H1 (cell line): ENCODE data around the gene LYL1. TPM values are rescaled to one million over a fixed set of nuclear protein-coding genes. Genes with fewer than 3 reads are reported as not detected.

Source experiments
- CTCF ChIA-PET: fragments of 300-600 bp; sonication (Branson Sonifier 250); formaldehyde crosslinking; loops from one replicate; lab custom pipeline; 2021; ENCODE audit not compliant: partially characterized antibody; lab: Charles Lee
- POLR2A ChIA-PET: fragments of 300-600 bp; sonication (Branson Sonifier 250); formaldehyde crosslinking; loops from one replicate; lab custom pipeline; 2021; ENCODE audit warnings: inconsistent platforms; ENCODE audit not compliant: partially characterized antibody; lab: Charles Lee
- DNase-seq, 2 experiments: peaks; one replicate each; pipeline versions ENCODE4 v3.0.0 to v3.0.0-alpha.2; 2010 to 2022; ENCODE audit warnings: low spot score in 2 of 2, low read depth in 1 of 2, mixed read lengths in 1 of 2
- FAIRE-seq: peaks from 2 replicates; lab custom pipeline; 2011; peaks lifted over from hg19 to GRCh38; lab: Jason Lieb, UNC
- H2AFZ ChIP-seq: 2 replicates; pipeline ENCODE4 v1.8.1; 2012; ENCODE audit warnings: low read length, inconsistent platforms
- H2AK5ac ChIP-seq: 2 replicates; pipeline ENCODE4 v1.6.1; 2013; ENCODE audit warnings: low read depth, low read length
- H2BK120ac ChIP-seq: replicated peaks from 2 replicates; pipeline ENCODE3; 2013; ENCODE audit warnings: low read depth, low read length, inconsistent platforms
- H2BK12ac ChIP-seq: 2 replicates; pipeline ENCODE4 v1.6.1; 2013; ENCODE audit warnings: low read depth, low read length
- H2BK15ac ChIP-seq: 2 replicates; pipeline ENCODE4 v1.6.1; 2013; ENCODE audit warnings: low read length
- H2BK20ac ChIP-seq: 2 replicates; pipeline ENCODE4 v1.6.1; 2013; ENCODE audit warnings: low read length
- H2BK5ac ChIP-seq: 2 replicates; pipeline ENCODE4 v1.6.1; 2013; ENCODE audit warnings: low read depth, low read length
- H3K14ac ChIP-seq: 2 replicates; pipeline ENCODE4 v1.6.1; 2013; ENCODE audit warnings: inconsistent platforms; ENCODE audit not compliant: insufficient read length
- H3K18ac ChIP-seq: 2 replicates; pipeline ENCODE4 v1.6.1; 2013; ENCODE audit warnings: low read length; ENCODE audit errors: extremely low read depth
- H3K23ac ChIP-seq: 2 replicates; pipeline ENCODE4 v1.6.1; 2013; ENCODE audit warnings: inconsistent platforms; ENCODE audit not compliant: insufficient read length
- H3K23me2 ChIP-seq: 2 replicates; pipeline ENCODE4 v1.6.1; 2013; ENCODE audit warnings: low read depth, low read length
- H3K27ac ChIP-seq: 2 replicates; pipeline ENCODE4 v1.6.1; 2011; ENCODE audit warnings: low read depth, low read length, inconsistent platforms
- H3K27me3 ChIP-seq, 4 experiments: replicated peaks in 1 of 4; 1 replicate in 1 of 4; 2 replicates in 3 of 4; pipeline versions ENCODE4 v1.6.1 to v1.8.1; 2011 to 2013; ENCODE audit warnings: low read length in 3 of 4, mild to moderate bottlenecking in 3 of 4, inconsistent platforms in 2 of 4, mixed read lengths in 2 of 4, moderate library complexity in 1 of 4; ENCODE audit not compliant: control insufficient read depth in 3 of 4, insufficient read depth in 3 of 4; ENCODE audit errors: extremely low read depth in 1 of 4
- H3K36me3 ChIP-seq, 4 experiments: 2 replicates each; pipeline versions ENCODE4 v1.6.1 to v1.8.1; 2011 to 2013; ENCODE audit warnings: mild to moderate bottlenecking in 4 of 4, low read length in 3 of 4, moderate library complexity in 2 of 4, control low read depth in 1 of 4, inconsistent platforms in 1 of 4; ENCODE audit not compliant: insufficient read depth in 4 of 4, control insufficient read depth in 2 of 4
- H3K4ac ChIP-seq: replicated peaks from 2 replicates; pipeline ENCODE3; 2013; ENCODE audit warnings: low read length, low read depth, mixed read lengths, inconsistent platforms; ENCODE audit not compliant: insufficient read length
- H3K4me1 ChIP-seq, 4 experiments: replicated peaks in 1 of 4; 1 replicate in 1 of 4; 2 replicates in 3 of 4; pipeline versions ENCODE4 v1.6.1 to v1.8.1; 2011 to 2013; ENCODE audit warnings: low read length in 3 of 4, inconsistent platforms in 2 of 4, mixed read lengths in 1 of 4; ENCODE audit not compliant: insufficient read depth in 4 of 4, control insufficient read depth in 3 of 4
- H3K4me2 ChIP-seq, 2 experiments: 2 replicates each; pipeline versions ENCODE4 v1.6.1 to v1.8.1; 2011 to 2013; ENCODE audit warnings: low read depth in 2 of 2, low read length in 2 of 2, control low read depth in 1 of 2, inconsistent platforms in 1 of 2, mild to moderate bottlenecking in 1 of 2; ENCODE audit not compliant: insufficient read depth in 1 of 2
- H3K4me3 ChIP-seq, 4 experiments: fragments of 200-600, 300-600 bp in 1 of 4; sonication (generic), shearing (Covaris generic), sonication (Bioruptor Twin) in 1 of 4; 2 replicates each; pipeline versions ENCODE4 v1.5.1 to v1.8.1; 2011 to 2016; ENCODE audit warnings: low read length in 4 of 4, low read depth in 3 of 4, control low read depth in 2 of 4, inconsistent platforms in 2 of 4, mild to moderate bottlenecking in 2 of 4, mixed read lengths in 1 of 4, moderate library complexity in 1 of 4; ENCODE audit not compliant: insufficient read depth in 2 of 4; ENCODE audit errors: extremely low read depth in 1 of 4
- H3K56ac ChIP-seq: replicated peaks from 2 replicates; pipeline ENCODE3; 2013; ENCODE audit warnings: low read depth, mild to moderate bottlenecking, mixed read lengths, low read length, inconsistent platforms; ENCODE audit not compliant: insufficient read length
- H3K79me1 ChIP-seq: 2 replicates; pipeline ENCODE4 v1.6.1; 2013; ENCODE audit warnings: low read depth, low read length, control low read depth
- H3K79me2 ChIP-seq, 2 experiments: 2 replicates each; pipeline versions ENCODE4 v1.6.1 to v1.8.1; 2012 to 2013; ENCODE audit warnings: low read length in 2 of 2, mild to moderate bottlenecking in 2 of 2, inconsistent platforms in 1 of 2; ENCODE audit not compliant: insufficient read depth in 2 of 2, control insufficient read depth in 1 of 2
- H3K9ac ChIP-seq, 4 experiments: replicated peaks in 1 of 4; 1 replicate in 1 of 4; 2 replicates in 3 of 4; pipeline versions ENCODE4 v1.6.1 to v1.8.1; 2011 to 2013; ENCODE audit warnings: low read depth in 3 of 4, low read length in 3 of 4, control low read depth in 2 of 4, mild to moderate bottlenecking in 2 of 4, moderate library complexity in 2 of 4, inconsistent platforms in 1 of 4; ENCODE audit errors: extremely low read depth in 1 of 4
- H3K9me3 ChIP-seq, 2 experiments: 2 replicates each; pipeline versions ENCODE4 v1.6.1 to v1.8.1; 2012 to 2013; ENCODE audit warnings: mild to moderate bottlenecking in 2 of 2, moderate library complexity in 2 of 2, control low read depth in 1 of 2, inconsistent platforms in 1 of 2, low read depth in 1 of 2, low read length in 1 of 2, mixed read lengths in 1 of 2; ENCODE audit not compliant: insufficient read depth in 2 of 2
- H4K20me1 ChIP-seq, 2 experiments: replicated peaks in 1 of 2; 2 replicates each; pipeline versions ENCODE3 to v1.8.1; 2011 to 2013; ENCODE audit warnings: inconsistent platforms in 2 of 2, low read length in 2 of 2, mild to moderate bottlenecking in 1 of 2; ENCODE audit not compliant: insufficient read depth in 2 of 2, control insufficient read depth in 1 of 2
- H4K5ac ChIP-seq: 2 replicates; pipeline ENCODE4 v1.6.1; 2013; ENCODE audit warnings: low read length, low read depth, mixed read lengths, inconsistent platforms; ENCODE audit not compliant: insufficient read length
- H4K8ac ChIP-seq: 2 replicates; pipeline ENCODE4 v1.8.0; 2013; ENCODE audit warnings: mild to moderate bottlenecking, moderate library complexity, low read length, inconsistent platforms; ENCODE audit not compliant: insufficient read depth; ENCODE audit errors: extremely low read depth
- H4K91ac ChIP-seq: replicated peaks from 2 replicates; pipeline ENCODE3; 2013; ENCODE audit warnings: low read length, mixed read lengths, inconsistent platforms; ENCODE audit not compliant: insufficient read length
- CHD2 ChIP-seq: IDR thresholded peaks from 2 replicates; pipeline ENCODE4 v1.6.1; 2012; ENCODE audit warnings: low read length, improper control_type of control experiment
- KDM1A ChIP-seq: fragments of 200-600, 300-600 bp; sonication (generic); IDR thresholded peaks from 2 replicates; pipeline ENCODE4 v1.7.1; 2016; ENCODE audit warnings: mild to moderate bottlenecking, low read length, borderline replicate concordance
- KDM4A ChIP-seq: IDR thresholded peaks from one replicate; pipeline ENCODE4 v1.7.1; 2012; ENCODE audit warnings: low read depth, mild to moderate bottlenecking, moderate library complexity, low read length, inconsistent platforms; ENCODE audit not compliant: severe bottlenecking
- POLR2A ChIP-seq, 2 experiments: IDR thresholded peaks; 1 replicate in 1 of 2; 2 replicates in 1 of 2; pipeline ENCODE4 v1.6.1; 2011; ENCODE audit warnings: low read depth in 2 of 2, low read length in 2 of 2, mild to moderate bottlenecking in 2 of 2; ENCODE audit errors: control extremely low read depth in 1 of 2
- SUZ12 ChIP-seq: fragments of 200-600 bp; sonication (generic); IDR thresholded peaks from 2 replicates; pipeline ENCODE4 v1.6.1; 2012; ENCODE audit warnings: mild to moderate bottlenecking, inconsistent platforms, low read length, moderate library complexity, mixed read lengths
- TAF1 ChIP-seq: IDR thresholded peaks from 2 replicates; pipeline ENCODE4 v1.6.1; 2011; ENCODE audit warnings: mild to moderate bottlenecking, low read depth, low read length
- WGBS, 2 experiments: shearing (Covaris generic) in 1 of 2; methylation state at CpG; one replicate each; pipeline versions ENCODE4 v1.1.6 to v1.1.7; 2013 to 2015; ENCODE audit warnings: low lambda C conversion rate in 2 of 2, mixed read lengths in 2 of 2, inconsistent platforms in 1 of 2, low coverage in 1 of 2, missing lambda C conversion rate in 1 of 2; ENCODE audit not compliant: insufficient replicate concordance in 2 of 2, insufficient coverage in 1 of 2, insufficient read length in 1 of 2; ENCODE audit errors: extremely low coverage in 1 of 2, missing lambda C conversion rate in 1 of 2; 5-methylcytosine and 5-hydroxymethylcytosine counted together
- polyA plus RNA-seq, 7 experiments: library from polyadenylated mRNA; depleted of rRNA in 3 of 7; stranded (reverse) in 5 of 7; unstranded in 2 of 7; fragments of >200 nt in 5 of 7; fragments of 200-250 nt in 2 of 7; gene quantifications; 1 replicate in 5 of 7; 2 replicates in 1 of 7; 4 replicates in 1 of 7; pipeline versions ENCODE4 v1.2.1 to v1.2.3, GENCODE V29; 2011 to 2013; ENCODE audit warnings: missing spikeins in 2 of 7, mixed read lengths in 2 of 7
- total RNA-seq: library from RNA; stranded (reverse); fragmentation: NEBNext Ultra II Directional; extraction: Animal tissue kit (Norgen Biotek cat#: 25700); gene quantifications from 2 replicates; pipeline ENCODE4 v1.2.1, GENCODE V29; 2021
- TF ChIP-seq, protein P1 (sequence below): IDR thresholded peaks from 2 replicates; pipeline ENCODE4 v1.6.1; 2012; ENCODE audit warnings: inconsistent platforms
- TF ChIP-seq, protein P2 (sequence below): IDR thresholded peaks from 2 replicates; pipeline ENCODE4 v1.6.1; 2012; ENCODE audit warnings: inconsistent platforms

Gene LYL1
- total and polyA plus RNA-seq, 2 of the 8 experiments (the other 6 are each of a cell fraction or from before 2014, with no cell fraction given), result 0.58 to 0.76 TPM

- H2BK20ac ChIP-seq, result no peak overlapping the region
- no peak overlapping the region; the same call in 1 of the 2 replicates for H2BK5ac ChIP-seq
- H3K4ac ChIP-seq, result no peak overlapping the region
- H2AFZ ChIP-seq, result no peak overlapping the region; the same call in 1 of the 2 replicates
- H2BK15ac ChIP-seq, result no peak overlapping the region
- POLR2A ChIA-PET, result interaction anchor here (0.7 to 3.8 kb wide), 18 partner anchors 9 to 162 kb away, joined by 3 to 14 read pairs (median 4); partner anchors contain the start of genes FARSA, IER2, NACC1 and STX10
- H3K23ac ChIP-seq, result no peak overlapping the region
- H2BK120ac ChIP-seq, result no peak overlapping the region
- no peak overlapping the region for H3K9ac ChIP-seq
- H4K20me1 ChIP-seq, result peaks cover 2 to 11% of the 10 kb centered on the region in 2 experiments
- TF ChIP-seq KDM4A, result peak; percentile 22
- TF ChIP-seq, protein P1, sequence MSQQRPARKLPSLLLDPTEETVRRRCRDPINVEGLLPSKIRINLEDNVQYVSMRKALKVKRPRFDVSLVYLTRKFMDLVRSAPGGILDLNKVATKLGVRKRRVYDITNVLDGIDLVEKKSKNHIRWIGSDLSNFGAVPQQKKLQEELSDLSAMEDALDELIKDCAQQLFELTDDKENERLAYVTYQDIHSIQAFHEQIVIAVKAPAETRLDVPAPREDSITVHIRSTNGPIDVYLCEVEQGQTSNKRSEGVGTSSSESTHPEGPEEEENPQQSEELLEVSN, result peak; percentile 67
- peak; percentile 51; the same call in 1 of the 2 replicates for TF ChIP-seq KDM1A
- TF ChIP-seq TAF1, result 0 out of 2 replicates have a peak, but pooled peaks have one; percentile 21
- TF ChIP-seq SUZ12, result no peak
- TF ChIP-seq, protein P2, sequence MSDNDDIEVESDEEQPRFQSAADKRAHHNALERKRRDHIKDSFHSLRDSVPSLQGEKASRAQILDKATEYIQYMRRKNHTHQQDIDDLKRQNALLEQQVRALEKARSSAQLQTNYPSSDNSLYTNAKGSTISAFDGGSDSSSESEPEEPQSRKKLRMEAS, result peak; percentile 76
- TF ChIP-seq POLR2A (IDR thresholded peaks at IDR 0.05; ENCODE audit: control extremely low read depth in 1 of 2, low read depth in 2 of 2, low read length in 2 of 2), result peak in 1 of 2 experiments; percentile 26; a peak in 1 of 3 replicates
- TF ChIP-seq CHD2, result no peak
- TF ChIP-seq, all 59 proteins: peak for 6
- H3K27me3 ChIP-seq, result peaks cover 25 to 89% (median 64%) of the 10 kb centered on the region in 4 experiments
- peaks cover 0 to 22% (median 17%) of the 10 kb centered on the region in 4 experiments; a peak in 5 of 7 replicates for H3K4me1 ChIP-seq
- CTCF ChIA-PET, result interaction anchor here (0.8 to 48.8 kb wide), 17 partner anchors 9 to 953 kb away, joined by 3 to 1145 read pairs (median 28); partner anchors contain the start of gene DAND5
- 1% methylated on average over 16 of the region's 25 CpGs; no CpG with 5 or more reads in 1 of the 2 experiments for WGBS, 2 experiments
- H3K9me3 ChIP-seq, result no peaks in the 10 kb centered on the region
- peak overlapping the region; percentile 41 for H4K91ac ChIP-seq
- no peaks in the 10 kb centered on the region for H3K36me3 ChIP-seq
- H3K27ac ChIP-seq, result no peak overlapping the region
- no peak overlapping the region for H2BK12ac ChIP-seq
- no peak overlapping the region for H3K56ac ChIP-seq
- peak overlapping the region; percentile 79 to 85 for H3K4me2 ChIP-seq
- H2AK5ac ChIP-seq, result no peak overlapping the region
- FAIRE-seq (no peak), DNase-seq (no peak)
- H3K79me1 ChIP-seq, result no peaks in the 10 kb centered on the region
- peaks cover 3% of the 10 kb centered on the region; the same call in 1 of the 2 replicates for H3K23me2 ChIP-seq
- no peak overlapping the region for H3K14ac ChIP-seq
- H3K4me3 ChIP-seq, result peak overlapping the region; percentile 39 to 58 (median 46); a peak in 7 of 8 replicates
- H3K79me2 ChIP-seq, result no peaks in the 10 kb centered on the region
- no peak overlapping the region for H4K5ac ChIP-seq
- peak overlapping the region; percentile 68; the same call in 1 of the 2 replicates for H3K18ac ChIP-seq
- no peak overlapping the region for H4K8ac ChIP-seq
These were observed 7.3 kb downstream of the LYL1 start for GRCh38 chr19:13095393-13095784.
